ENCODE data around the gene FARP1.

- TF ChIP-seq ZBTB49 (CRISPR knock-in tag; IDR thresholded peaks at IDR 0.05; ENCODE audit: borderline replicate concordance) (no peak), TCF12 (IDR thresholded peaks at IDR 0.05) (no peak), TCF12 (CRISPR knock-in tag; IDR thresholded peaks at IDR 0.05) (no peak), NBN (conservative IDR thresholded peaks at IDR 0.05) (no peak), TCF7 (IDR thresholded peaks at IDR 0.05; ENCODE audit: low read depth) (no peak)
Observed at GRCh38 chr13:98399756-98400155, 256.9 kb downstream of the FARP1 start.

Measured in HepG2 (cell line).